Esophagus mucosa (tissue), 1 donor: ENCODE data around the gene CFAP92. TPM values are rescaled to one million over a fixed set of nuclear protein-coding genes. Genes with fewer than 3 reads are reported as not detected.

Experiments used
- ATAC-seq: fragments of 200-7000 bp; cut with Tn5 transposase; one replicate; pipeline ENCODE4 v1.9.1; 2020
- total RNA-seq: library from RNA; stranded (reverse); gene quantifications from one replicate; pipeline ENCODE4 v1.2.4, GENCODE V29; 2023
- donor health status: DM: yes; HTN: yes; CAD: no.

The CFAP92 gene
- total RNA-seq, 1 donor from 2014 or later = 0.80 TPM

- ATAC-seq = no peak
These were observed 10.4 kb downstream of the CFAP92 start for GRCh38 chr3:128983293-128984069.

- no peak for ATAC-seq
These were observed 18.6 kb downstream of the CFAP92 start for GRCh38 chr3:128975276-128975675.

- ATAC-seq = no peak
These were observed 19.8 kb downstream of the CFAP92 start for GRCh38 chr3:128973988-128974564.

- ATAC-seq = no peak
These were observed 22.3 kb downstream of the CFAP92 start for GRCh38 chr3:128971421-128972100.

GRCh38 chr3:128970740-128971047, 23.2 kb downstream of the CFAP92 start:
- no peak for ATAC-seq

- no peak for ATAC-seq
These were observed 23.7 kb downstream of the CFAP92 start for GRCh38 chr3:128969993-128970739.

GRCh38 chr3:128967748-128968355, 26.0 kb downstream of the CFAP92 start:
- peak; percentile 19 for ATAC-seq

- ATAC-seq = peak; percentile 97
These were observed 28.1 kb downstream of the CFAP92 start for GRCh38 chr3:128965818-128966217.

- no peak for ATAC-seq
These were observed 28.6 kb downstream of the CFAP92 start for GRCh38 chr3:128965280-128965679.

- no peak for ATAC-seq
These were observed 37.4 kb downstream of the CFAP92 start for GRCh38 chr3:128956440-128956839.

- peak; percentile 39 for ATAC-seq
These were observed 43.5 kb downstream of the CFAP92 start for GRCh38 chr3:128950223-128950938.

- ATAC-seq = no peak
These were observed 44.7 kb downstream of the CFAP92 start for GRCh38 chr3:128949158-128949557.

- ATAC-seq = no peak
These were observed 47.5 kb downstream of the CFAP92 start for GRCh38 chr3:128946411-128946810.

GRCh38 chr3:128945878-128946175, 48.0 kb downstream of the CFAP92 start:
- peak; percentile 6 for ATAC-seq

GRCh38 chr3:128945041-128945877, 48.6 kb downstream of the CFAP92 start:
- peak; percentile 12 for ATAC-seq

- peak; percentile 92 for ATAC-seq
These were observed 51.5 kb downstream of the CFAP92 start for GRCh38 chr3:128942161-128942952.

- ATAC-seq = no peak
These were observed 53.6 kb downstream of the CFAP92 start for GRCh38 chr3:128940252-128940651.

- ATAC-seq = peak; percentile 40
These were observed 57.5 kb downstream of the CFAP92 start for GRCh38 chr3:128936341-128936740.

GRCh38 chr3:128935922-128936321, 58.0 kb downstream of the CFAP92 start:
- peak; percentile 30 for ATAC-seq

GRCh38 chr3:128933922-128934253, 60.0 kb downstream of the CFAP92 start:
- peak; percentile 5 for ATAC-seq
